Globus pallidus (tissue), 1 donor: Measurements from ENCODE around the gene PRSS33.

ENCODE experiments used
- DNase-seq: peaks from one replicate; pipeline ENCODE4 v3.0.0-alpha.2; 2015; ENCODE audit warnings: low spot score

Gene PRSS33

GRCh38 chr16:2763173-2763572 is 24.2 kb downstream of the PRSS33 start:
- no peak for DNase-seq

GRCh38 chr16:2762711-2763110 is 24.6 kb downstream of the PRSS33 start:
- DNase-seq, result no peak

- no peak for DNase-seq
Observed at GRCh38 chr16:2761886-2762583, 25.3 kb downstream of the PRSS33 start.

GRCh38 chr16:2761472-2761871 is 25.9 kb downstream of the PRSS33 start:
- no peak for DNase-seq

GRCh38 chr16:2757344-2757743 is 30.0 kb downstream of the PRSS33 start:
- DNase-seq, result no peak

GRCh38 chr16:2756288-2757015 is 30.9 kb downstream of the PRSS33 start:
- DNase-seq, result no peak

GRCh38 chr16:2755158-2755557 is 32.2 kb downstream of the PRSS33 start:
- DNase-seq, result no peak

- DNase-seq, result no peak
Observed at GRCh38 chr16:2753733-2754020, 33.7 kb downstream of the PRSS33 start.

- DNase-seq, result peak; percentile 83
Observed at GRCh38 chr16:2752850-2753732, 34.3 kb downstream of the PRSS33 start.

GRCh38 chr16:2752035-2752849 is 35.1 kb downstream of the PRSS33 start, which contains the start of gene SRRM2:
Gene SRRM2 (plus strand): TSS chr16:2752638. CDS start chr16:2756365, 3,727 bp downstream.
- peak; percentile 93 for DNase-seq

- DNase-seq, result no peak
Observed at GRCh38 chr16:2751577-2752034, 35.8 kb downstream of the PRSS33 start.

GRCh38 chr16:2749936-2750335 is 37.4 kb downstream of the PRSS33 start:
- DNase-seq, result no peak

- DNase-seq, result no peak
Observed at GRCh38 chr16:2749476-2749875, 37.9 kb downstream of the PRSS33 start.

GRCh38 chr16:2748757-2749455 is 38.5 kb downstream of the PRSS33 start:
- DNase-seq, result no peak

- DNase-seq, result no peak
Observed at GRCh38 chr16:2745961-2746360, 41.4 kb downstream of the PRSS33 start.

- DNase-seq, result no peak
Observed at GRCh38 chr16:2745116-2745890, 42.1 kb downstream of the PRSS33 start.

GRCh38 chr16:2744711-2745110 is 42.6 kb downstream of the PRSS33 start:
- DNase-seq, result no peak

GRCh38 chr16:2743007-2743810 is 44.2 kb downstream of the PRSS33 start:
- DNase-seq, result no peak

- DNase-seq, result no peak
Observed at GRCh38 chr16:2742323-2743006, 44.9 kb downstream of the PRSS33 start.
